ENCODE results near the gene PRAME. TPM values are rescaled to one million over a fixed set of nuclear protein-coding genes. Genes with fewer than 3 reads are reported as not detected.

PRAME gene
- total and polyA plus RNA-seq, 2 donors (not counting 3 experiments of a cell fraction or from before 2014, with no cell fraction given), result 0.07 TPM; not detected in 1

- Histone ChIP-seq H3K4me2 (ENCODE audit: insufficient read depth, low read length) (no peak overlapping the region), H4K20me1 (replicated peaks; ENCODE audit: control insufficient read depth, extremely low read depth, insufficient read depth, low read length) (no peaks in the 10 kb centered on the region), H3K4me1 (ENCODE audit: control insufficient read depth, extremely low read depth, insufficient read depth, low read length) (no peaks in the 10 kb centered on the region), H3K27me3 (ENCODE audit: control insufficient read depth in 2 of 2, insufficient read depth in 2 of 2, low read length in 2 of 2) (peaks cover 2 to 9% of the 10 kb centered on the region in 2 experiments), H3K4me3 (replicated peaks in 1 of 3; ENCODE audit: insufficient read depth in 1 of 3, low read depth in 1 of 3, low read length in 3 of 3) (no peak overlapping the region), H3K9me1 (replicated peaks; ENCODE audit: control insufficient read depth, extremely low read depth, insufficient read depth, low read length) (no peaks in the 10 kb centered on the region), H3K9ac (replicated peaks; ENCODE audit: extremely low read depth, insufficient read depth, low read length) (no peak overlapping the region), H3K27ac (ENCODE audit: insufficient read depth, low read depth, low read length) (no peak overlapping the region), H3K9me3 (replicated peaks; ENCODE audit: control insufficient read depth, insufficient read depth, low read length) (no peaks in the 10 kb centered on the region), H3K79me2 (ENCODE audit: control insufficient read depth, insufficient read depth, low read length) (no peaks in the 10 kb centered on the region), H3K36me3 (ENCODE audit: control insufficient read depth in 2 of 2, extremely low read depth in 1 of 2, insufficient read depth in 2 of 2, low read length in 2 of 2) (no peaks in the 10 kb centered on the region), H2AFZ (ENCODE audit: low read depth, low read length) (no peak overlapping the region)
- TF ChIP-seq GATA2 (IDR thresholded peaks at IDR 0.05; ENCODE audit: insufficient read depth, insufficient read length, low read depth, low read length) (no peak), POLR2AphosphoS5 (IDR thresholded peaks at IDR 0.05; ENCODE audit: insufficient read depth, low read depth, low read length) (no peak), JUN (IDR thresholded peaks at IDR 0.05; ENCODE audit: borderline replicate concordance, insufficient read depth, insufficient read length, low read depth) (no peak), FOS (IDR thresholded peaks at IDR 0.05; ENCODE audit: borderline replicate concordance, insufficient read depth, low read length) (no peak), MYC (IDR thresholded peaks at IDR 0.05; ENCODE audit: low read depth, low read length) (no peak)
- TF ChIP-seq, protein P1, sequence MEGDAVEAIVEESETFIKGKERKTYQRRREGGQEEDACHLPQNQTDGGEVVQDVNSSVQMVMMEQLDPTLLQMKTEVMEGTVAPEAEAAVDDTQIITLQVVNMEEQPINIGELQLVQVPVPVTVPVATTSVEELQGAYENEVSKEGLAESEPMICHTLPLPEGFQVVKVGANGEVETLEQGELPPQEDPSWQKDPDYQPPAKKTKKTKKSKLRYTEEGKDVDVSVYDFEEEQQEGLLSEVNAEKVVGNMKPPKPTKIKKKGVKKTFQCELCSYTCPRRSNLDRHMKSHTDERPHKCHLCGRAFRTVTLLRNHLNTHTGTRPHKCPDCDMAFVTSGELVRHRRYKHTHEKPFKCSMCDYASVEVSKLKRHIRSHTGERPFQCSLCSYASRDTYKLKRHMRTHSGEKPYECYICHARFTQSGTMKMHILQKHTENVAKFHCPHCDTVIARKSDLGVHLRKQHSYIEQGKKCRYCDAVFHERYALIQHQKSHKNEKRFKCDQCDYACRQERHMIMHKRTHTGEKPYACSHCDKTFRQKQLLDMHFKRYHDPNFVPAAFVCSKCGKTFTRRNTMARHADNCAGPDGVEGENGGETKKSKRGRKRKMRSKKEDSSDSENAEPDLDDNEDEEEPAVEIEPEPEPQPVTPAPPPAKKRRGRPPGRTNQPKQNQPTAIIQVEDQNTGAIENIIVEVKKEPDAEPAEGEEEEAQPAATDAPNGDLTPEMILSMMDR (IDR thresholded peaks at IDR 0.05; ENCODE audit: extremely low read depth in 1 of 2, insufficient read depth in 1 of 2, low read depth in 1 of 2, low read length in 2 of 2), result no peak
- TF ChIP-seq, protein P2, sequence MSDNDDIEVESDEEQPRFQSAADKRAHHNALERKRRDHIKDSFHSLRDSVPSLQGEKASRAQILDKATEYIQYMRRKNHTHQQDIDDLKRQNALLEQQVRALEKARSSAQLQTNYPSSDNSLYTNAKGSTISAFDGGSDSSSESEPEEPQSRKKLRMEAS (IDR thresholded peaks at IDR 0.05; ENCODE audit: insufficient read depth, insufficient read length), result no peak
- ChIA-PET CTCF (interaction anchor here (1.0 kb wide), 1 partner anchor 11 kb away, joined by 3 read pairs; the partner anchor contains the start of gene PRAME), POLR2A (no interaction called here)
- FAIRE-seq, result no peak
- dilution Hi-C loops (cut with MboI; ENCODE audit: extremely low pct_ligation_motif_present, low sequenced_read_pairs) (no loop called here), intact Hi-C loops (cut with micrococcal nuclease) (no loop called here)
- no TSS peak for BruUV-seq (replicated peaks)
- DNase-seq (ENCODE audit: low read depth, low spot score), result no peak
Measured at GRCh38 chr22:22548317-22548716, 10.7 kb downstream of the PRAME start.

All from endothelial cell of umbilical vein (primary cell).